Loucy (cell line): ENCODE data around the gene RUFY3.

Source experiments
- H2AFZ ChIP-seq: fragments of 200-600 bp; sonication (generic); 2 replicates; pipeline ENCODE4 v1.6.0; 2016; ENCODE audit warnings: antibody characterized with exemption, mild to moderate bottlenecking, low read length, moderate library complexity
- H3F3A ChIP-seq: fragments of 200-600 bp; 2 replicates; pipeline ENCODE4 v1.6.0; 2016; ENCODE audit warnings: antibody characterized with exemption, low read depth, mild to moderate bottlenecking
- H3K27me3 ChIP-seq: fragments of 200-600 bp; sonication (generic); 2 replicates; pipeline ENCODE4 v1.6.1; 2014; ENCODE audit warnings: low read length, mild to moderate bottlenecking; ENCODE audit not compliant: insufficient read depth, poor library complexity, severe bottlenecking
- H3K36me3 ChIP-seq: fragments of 200-600 bp; sonication (generic); 2 replicates; pipeline ENCODE4 v1.6.1; 2016; ENCODE audit warnings: low read length; ENCODE audit not compliant: insufficient read depth
- H3K4me1 ChIP-seq: fragments of 200-600 bp; sonication (generic); 2 replicates; pipeline ENCODE4 v1.5.1; 2014; ENCODE audit warnings: low read length, mild to moderate bottlenecking; ENCODE audit not compliant: insufficient read depth, poor library complexity, severe bottlenecking
- H3K4me2 ChIP-seq: fragments of 200-600 bp; sonication (generic); 2 replicates; pipeline ENCODE4 v1.6.0; 2014; ENCODE audit warnings: antibody characterized with exemption, low read length, low read depth, mild to moderate bottlenecking; ENCODE audit not compliant: poor library complexity, severe bottlenecking
- H3K4me3 ChIP-seq: fragments of 200-600 bp; sonication (generic); 2 replicates; pipeline ENCODE4 v1.5.1; 2014; ENCODE audit warnings: low read length, mild to moderate bottlenecking, mixed read lengths; ENCODE audit not compliant: poor library complexity, severe bottlenecking
- H3K79me2 ChIP-seq: fragments of 200-600 bp; sonication (generic); 2 replicates; pipeline ENCODE4 v1.6.1; 2014; ENCODE audit warnings: low read length; ENCODE audit not compliant: insufficient read depth
- H3K9ac ChIP-seq: fragments of 200-600 bp; sonication (generic); 2 replicates; pipeline ENCODE4 v1.6.0; 2014; ENCODE audit warnings: mild to moderate bottlenecking, low read depth, low read length, moderate library complexity; ENCODE audit not compliant: poor library complexity, severe bottlenecking
- H3K9me2 ChIP-seq: fragments of 200-600 bp; sonication (generic); replicated peaks from 2 replicates; pipeline ENCODE4 v1.6.1; 2016; ENCODE audit warnings: low read depth, low read length, mixed read lengths
- H3K9me3 ChIP-seq: fragments of 200-600 bp; sonication (generic); 2 replicates; pipeline ENCODE4 v1.6.1; 2014; ENCODE audit warnings: mild to moderate bottlenecking, antibody characterized with exemption, low read length, low read depth; ENCODE audit not compliant: insufficient read depth
- H4K20me1 ChIP-seq: fragments of 200-600 bp; sonication (generic); 2 replicates; pipeline ENCODE4 v1.6.0; 2014; ENCODE audit warnings: antibody characterized with exemption, low read length, mild to moderate bottlenecking; ENCODE audit not compliant: insufficient read depth, poor library complexity, severe bottlenecking
- CTCF ChIP-seq: fragments of 200-600 bp; sonication (generic); conservative IDR thresholded peaks from 2 replicates; pipeline ENCODE4 v1.5.1; 2014; ENCODE audit warnings: mild to moderate bottlenecking, antibody characterized with exemption, low read length
- EZH2phosphoT487 ChIP-seq: fragments of 200-600 bp; IDR thresholded peaks from 2 replicates; pipeline ENCODE4 v1.6.1; 2018; ENCODE audit warnings: antibody characterized with exemption, mild to moderate bottlenecking, moderate library complexity, borderline replicate concordance

RUFY3 gene

GRCh38 chr4:70844180-70844579 is 122.4 kb downstream of the RUFY3 start:
- H3F3A ChIP-seq: no peaks in the 10 kb centered on the region
- H4K20me1 ChIP-seq: peaks cover under 1% of the 10 kb centered on the region
- no peaks in the 10 kb centered on the region for H3K9me2 ChIP-seq
- H3K4me1 ChIP-seq: no peaks in the 10 kb centered on the region
- no peak for TF ChIP-seq EZH2phosphoT487
- H3K27me3 ChIP-seq: peaks cover under 1% of the 10 kb centered on the region
- H2AFZ ChIP-seq: no peak overlapping the region
- no peaks in the 10 kb centered on the region for H3K9me3 ChIP-seq
- H3K79me2 ChIP-seq: peaks cover 5% of the 10 kb centered on the region
- H3K9ac ChIP-seq: no peak overlapping the region
- no peak overlapping the region for H3K4me3 ChIP-seq
- no peak overlapping the region for H3K4me2 ChIP-seq
- no peaks in the 10 kb centered on the region for H3K36me3 ChIP-seq

- TF ChIP-seq EZH2phosphoT487: no peak
- no peak for TF ChIP-seq CTCF
- Histone ChIP-seq H3K79me2 (no peaks in the 10 kb centered on the region), H3K4me1 (no peaks in the 10 kb centered on the region), H2AFZ (no peak overlapping the region), H3K9ac (no peak overlapping the region), H3K9me2 (no peaks in the 10 kb centered on the region), H3K4me2 (no peak overlapping the region), H3K27me3 (no peaks in the 10 kb centered on the region), H3K9me3 (no peaks in the 10 kb centered on the region), H3K4me3 (no peak overlapping the region), H4K20me1 (no peaks in the 10 kb centered on the region), H3K36me3 (no peaks in the 10 kb centered on the region), H3F3A (no peaks in the 10 kb centered on the region)
Measured at GRCh38 chr4:70849291-70849690, 127.5 kb downstream of the RUFY3 start.

DNA sequence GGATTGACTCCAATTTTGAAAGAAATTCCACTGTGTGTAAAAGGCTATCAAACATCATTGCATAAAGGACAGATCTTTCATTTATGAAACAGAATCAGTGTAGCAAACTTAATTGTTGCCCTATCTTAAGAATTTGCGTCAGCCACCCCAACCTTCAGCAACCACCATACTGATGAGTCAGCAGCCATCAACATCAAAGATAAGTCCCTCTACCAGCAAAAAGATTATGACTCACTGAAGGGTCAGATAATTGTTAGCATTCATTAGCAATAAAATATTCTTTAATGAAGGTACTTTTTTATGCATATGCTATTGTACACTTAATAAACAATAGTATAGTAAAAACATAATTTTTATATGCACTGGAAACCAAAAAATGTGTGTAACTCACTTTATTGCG is 133.7 kb downstream of the RUFY3 start:
- H3K4me3 ChIP-seq: no peak overlapping the region
- H3K9ac ChIP-seq: no peak overlapping the region
- no peak overlapping the region for H3K4me2 ChIP-seq
- no peaks in the 10 kb centered on the region for H4K20me1 ChIP-seq
- H3K9me3 ChIP-seq: no peaks in the 10 kb centered on the region
- H3K36me3 ChIP-seq: no peaks in the 10 kb centered on the region
- H3K79me2 ChIP-seq: no peaks in the 10 kb centered on the region
- H2AFZ ChIP-seq: no peak overlapping the region
- no peaks in the 10 kb centered on the region for H3K27me3 ChIP-seq
- no peaks in the 10 kb centered on the region for H3F3A ChIP-seq
- TF ChIP-seq CTCF (no peak), EZH2phosphoT487 (no peak)
- no peaks in the 10 kb centered on the region for H3K9me2 ChIP-seq
- no peaks in the 10 kb centered on the region for H3K4me1 ChIP-seq
